ENCODE results near the gene C8A. TPM values are rescaled to one million over a fixed set of nuclear protein-coding genes. Genes with fewer than 3 reads are reported as not detected.

The C8A gene
- total RNA-seq, 1 experiment from 2014 or later, result not detected

- no peak overlapping the region for H2BK12ac ChIP-seq (ENCODE audit: insufficient read length, low read depth, low read length)
- no peak overlapping the region for H3K14ac ChIP-seq (ENCODE audit: insufficient read depth, low read length)
- H2AFZ ChIP-seq (ENCODE audit: low read length), result no peak overlapping the region
- H3K79me2 ChIP-seq (ENCODE audit: insufficient read depth, low read length), result no peaks in the 10 kb centered on the region
- H4K8ac ChIP-seq (replicated peaks; ENCODE audit: insufficient read length, low read depth, low read length), result no peak overlapping the region
- H2BK20ac ChIP-seq (ENCODE audit: low read depth, low read length, poor library complexity, severe bottlenecking), result no peak overlapping the region
- no peaks in the 10 kb centered on the region for H3K79me1 ChIP-seq (ENCODE audit: insufficient read depth, low read depth, low read length, poor library complexity, severe bottlenecking)
- H3K18ac ChIP-seq (ENCODE audit: insufficient read length, low read depth, low read length), result no peak overlapping the region
- no peak overlapping the region for H3K27ac ChIP-seq (ENCODE audit: insufficient read length, low read depth, low read length)
- no peak overlapping the region for H3K23ac ChIP-seq (ENCODE audit: insufficient read length, low read depth, low read length)
- H4K20me1 ChIP-seq (ENCODE audit: control insufficient read depth, insufficient read depth, insufficient read length), result no peaks in the 10 kb centered on the region
- Mint-ChIP-seq H3K27me3 (ENCODE audit: low read depth) (peaks cover 4% of the 10 kb centered on the region; the same call in 1 of the 2 replicates), H3K9me3 (no peaks in the 10 kb centered on the region), H3K4me1 (no peaks in the 10 kb centered on the region), H3K27ac (no peak overlapping the region), H3K36me3 (ENCODE audit: insufficient read depth in 1 of 3, low read depth in 3 of 3) (no peaks in the 10 kb centered on the region), H3K4me3 (no peak overlapping the region)
- H3K4me1 ChIP-seq (ENCODE audit: insufficient read depth, low read length), result no peaks in the 10 kb centered on the region
- H2BK5ac ChIP-seq (ENCODE audit: insufficient read length, low read length), result no peak overlapping the region
- H3K4me2 ChIP-seq (ENCODE audit: insufficient read depth, insufficient read length, low read length), result no peak overlapping the region
- no peak overlapping the region for H3K9ac ChIP-seq (ENCODE audit: extremely low read depth, insufficient read length, low read length)
- no peaks in the 10 kb centered on the region for H3K23me2 ChIP-seq (ENCODE audit: insufficient read length, low read depth, low read length, poor library complexity, severe bottlenecking)
- no peak overlapping the region for H4K91ac ChIP-seq (ENCODE audit: insufficient read length, low read depth, low read length)
- WGBS (ENCODE audit: extremely low coverage, insufficient read length, low lambda C conversion rate), result no CpG with 5 or more reads among the region's 2 CpGs
- no peak overlapping the region for H3K56ac ChIP-seq (ENCODE audit: insufficient read length, low read depth, low read length)
- no peak overlapping the region for H3K4ac ChIP-seq (ENCODE audit: low read depth, low read length)
- no peaks in the 10 kb centered on the region for H3K27me3 ChIP-seq (ENCODE audit: insufficient read depth, low read length)
- no peak for DNase-seq
- no peak overlapping the region for H3T11ph ChIP-seq (ENCODE audit: low read length)
- H2BK120ac ChIP-seq (ENCODE audit: low read depth, low read length, poor library complexity, severe bottlenecking), result no peak overlapping the region
- no peak overlapping the region for H2AK5ac ChIP-seq (ENCODE audit: insufficient read length, low read length)
- no peak overlapping the region for H4K5ac ChIP-seq (ENCODE audit: insufficient read length, low read depth, low read length)
- TF ChIP-seq CTCF (conservative IDR thresholded peaks at IDR 0.05), result no peak
- H2BK15ac ChIP-seq (ENCODE audit: low read depth, low read length), result no peak overlapping the region
- H3K9me3 ChIP-seq (ENCODE audit: control insufficient read depth, low read depth, low read length), result no peaks in the 10 kb centered on the region
These were observed 103.9 kb downstream of the C8A start for GRCh38 chr1:56958526-56958925.

Measured in H9 (cell line).